ENCODE results near the gene RBFOX1. TPM values are rescaled to one million over a fixed set of nuclear protein-coding genes. Genes with fewer than 3 reads are reported as not detected.

Gene RBFOX1
- total and polyA plus RNA-seq, 2 donors from 2014 or later = 0.24 to 0.66 TPM

DNA sequence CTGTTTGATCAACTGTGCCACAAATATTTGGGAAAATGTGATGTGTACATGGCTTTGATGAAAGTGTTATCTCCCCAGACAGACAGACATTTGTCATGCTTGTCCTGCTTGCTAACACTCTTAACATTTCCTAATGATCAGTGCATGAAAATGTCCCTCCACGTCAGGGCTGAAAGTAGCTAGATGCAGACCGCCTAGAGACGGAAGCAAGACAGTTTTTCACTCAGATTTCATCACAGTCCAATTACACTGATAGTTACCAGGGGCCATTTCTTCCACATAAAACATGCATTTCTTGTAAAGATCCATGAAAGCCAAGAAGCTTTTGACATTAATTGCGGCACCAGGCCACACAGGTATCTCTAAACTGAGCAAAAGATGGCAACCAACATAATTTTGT lies 347.7 kb downstream of the RBFOX1 start:
- H3K9ac ChIP-seq (ENCODE audit: low read length in 3 of 3) = no peak overlapping the region
- no peak for TF ChIP-seq CTCF (IDR thresholded peaks at IDR 0.05; ENCODE audit: borderline replicate concordance, extremely low read depth, insufficient read depth)
- intact Hi-C loops (cut with DNase I) = no loop called here
- H3K4me3 ChIP-seq (ENCODE audit: low read length in 3 of 3) = no peak overlapping the region
- no peaks in the 10 kb centered on the region for H3K9me3 ChIP-seq (ENCODE audit: control insufficient read depth in 2 of 3, insufficient read depth in 1 of 3, low read length in 3 of 3)
- H3K4me1 ChIP-seq (ENCODE audit: control insufficient read depth in 2 of 3, insufficient read depth in 2 of 3, low read depth in 1 of 3, low read length in 3 of 3) = no peaks in the 10 kb centered on the region
- no peaks in the 10 kb centered on the region for H3K36me3 ChIP-seq (ENCODE audit: control insufficient read depth in 2 of 3, insufficient read depth in 3 of 3, low read length in 3 of 3)
- no peaks in the 10 kb centered on the region for H3K27me3 ChIP-seq (ENCODE audit: control insufficient read depth, insufficient read depth, low read length)
- DNase-seq (no peak), FAIRE-seq (no peak)
- H3K27ac ChIP-seq (ENCODE audit: low read depth in 2 of 2, low read length in 2 of 2) = no peak overlapping the region

- H3K9me3 ChIP-seq (ENCODE audit: control insufficient read depth in 2 of 3, insufficient read depth in 1 of 3, low read length in 3 of 3) = peaks cover 0 to 2% (median 0%) of the 10 kb centered on the region in 3 donors
- FAIRE-seq (no peak), DNase-seq (no peak)
- no peak overlapping the region for H3K9ac ChIP-seq (ENCODE audit: low read length in 3 of 3)
- intact Hi-C loops (cut with DNase I) = no loop called here
- no peak overlapping the region for H3K4me3 ChIP-seq (ENCODE audit: low read length in 3 of 3)
- no peaks in the 10 kb centered on the region for H3K36me3 ChIP-seq (ENCODE audit: control insufficient read depth in 2 of 3, insufficient read depth in 3 of 3, low read length in 3 of 3)
- no peaks in the 10 kb centered on the region for H3K27me3 ChIP-seq (ENCODE audit: control insufficient read depth, insufficient read depth, low read length)
- no peak overlapping the region for H3K27ac ChIP-seq (ENCODE audit: low read depth in 2 of 2, low read length in 2 of 2)
- H3K4me1 ChIP-seq (ENCODE audit: control insufficient read depth in 2 of 3, insufficient read depth in 2 of 3, low read depth in 1 of 3, low read length in 3 of 3) = no peaks in the 10 kb centered on the region
- no peak for TF ChIP-seq CTCF (IDR thresholded peaks at IDR 0.05; ENCODE audit: borderline replicate concordance, extremely low read depth, insufficient read depth)
Observed at GRCh38 chr16:7688811-7689210, 356.2 kb downstream of the RBFOX1 start.

GRCh38 chr16:7689234-7689633 lies 356.6 kb downstream of the RBFOX1 start:
- Histone ChIP-seq H3K27ac (ENCODE audit: low read depth in 2 of 2, low read length in 2 of 2) (no peak overlapping the region), H3K9me3 (ENCODE audit: control insufficient read depth in 2 of 3, insufficient read depth in 1 of 3, low read length in 3 of 3) (peaks cover 0 to 2% (median 0%) of the 10 kb centered on the region in 3 donors), H3K36me3 (ENCODE audit: control insufficient read depth in 2 of 3, insufficient read depth in 3 of 3, low read length in 3 of 3) (no peaks in the 10 kb centered on the region), H3K4me1 (ENCODE audit: control insufficient read depth in 2 of 3, insufficient read depth in 2 of 3, low read depth in 1 of 3, low read length in 3 of 3) (no peaks in the 10 kb centered on the region), H3K4me3 (ENCODE audit: low read length in 3 of 3) (no peak overlapping the region), H3K27me3 (ENCODE audit: control insufficient read depth, insufficient read depth, low read length) (no peaks in the 10 kb centered on the region), H3K9ac (ENCODE audit: low read length in 3 of 3) (no peak overlapping the region)
- FAIRE-seq (no peak), DNase-seq (no peak)
- no peak for TF ChIP-seq CTCF (IDR thresholded peaks at IDR 0.05; ENCODE audit: borderline replicate concordance, extremely low read depth, insufficient read depth)
- intact Hi-C loops (cut with DNase I) = no loop called here

DNA sequence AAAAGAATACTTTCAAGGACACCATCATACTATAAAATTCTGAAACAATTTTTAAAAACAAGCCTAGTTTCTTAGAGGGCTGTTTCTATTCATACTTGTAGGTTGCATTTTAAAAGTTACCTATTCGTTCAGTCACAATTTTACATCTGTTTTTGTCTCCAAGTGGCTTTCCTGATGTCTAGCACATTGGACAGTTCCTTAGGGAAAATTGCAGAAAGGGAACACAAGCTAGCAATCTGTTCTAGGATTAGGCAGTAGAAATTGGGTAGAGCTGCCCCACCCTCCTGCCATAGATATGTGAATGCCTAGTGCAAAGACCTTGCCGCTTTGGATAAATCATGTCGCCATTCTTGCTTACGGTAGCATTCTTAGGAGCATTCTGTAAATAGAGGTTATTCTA lies 358.9 kb downstream of the RBFOX1 start:
- H3K4me1 ChIP-seq (ENCODE audit: control insufficient read depth in 2 of 3, insufficient read depth in 2 of 3, low read depth in 1 of 3, low read length in 3 of 3) = no peaks in the 10 kb centered on the region
- peaks cover 0 to 2% (median 0%) of the 10 kb centered on the region in 3 donors for H3K9me3 ChIP-seq (ENCODE audit: control insufficient read depth in 2 of 3, insufficient read depth in 1 of 3, low read length in 3 of 3)
- no peak overlapping the region for H3K9ac ChIP-seq (ENCODE audit: low read length in 3 of 3)
- TF ChIP-seq CTCF (IDR thresholded peaks at IDR 0.05; ENCODE audit: borderline replicate concordance, extremely low read depth, insufficient read depth) = no peak
- FAIRE-seq (no peak), DNase-seq (peak in 1 of 5 donors; percentile 9)
- intact Hi-C loops (cut with DNase I) = no loop called here
- no peaks in the 10 kb centered on the region for H3K27me3 ChIP-seq (ENCODE audit: control insufficient read depth, insufficient read depth, low read length)
- H3K27ac ChIP-seq (ENCODE audit: low read depth in 2 of 2, low read length in 2 of 2) = no peak overlapping the region
- no peaks in the 10 kb centered on the region for H3K36me3 ChIP-seq (ENCODE audit: control insufficient read depth in 2 of 3, insufficient read depth in 3 of 3, low read length in 3 of 3)
- no peak overlapping the region for H3K4me3 ChIP-seq (ENCODE audit: low read length in 3 of 3)
